HG03196 (cell line): Measurements from ENCODE around the gene SNX6.
"Not testable (repeated sequence)": the region's sequence is repeated elsewhere in the genome, so short reads cannot be mapped to it uniquely, and the experiment has no call there.

Source experiments
- ATAC-seq: cut with Tn5 transposase; IDR thresholded peaks from one replicate; pipeline ENCODE4 v1.9.1; 2021; ENCODE audit not compliant: unreplicated experiment

Gene SNX6

DNA sequence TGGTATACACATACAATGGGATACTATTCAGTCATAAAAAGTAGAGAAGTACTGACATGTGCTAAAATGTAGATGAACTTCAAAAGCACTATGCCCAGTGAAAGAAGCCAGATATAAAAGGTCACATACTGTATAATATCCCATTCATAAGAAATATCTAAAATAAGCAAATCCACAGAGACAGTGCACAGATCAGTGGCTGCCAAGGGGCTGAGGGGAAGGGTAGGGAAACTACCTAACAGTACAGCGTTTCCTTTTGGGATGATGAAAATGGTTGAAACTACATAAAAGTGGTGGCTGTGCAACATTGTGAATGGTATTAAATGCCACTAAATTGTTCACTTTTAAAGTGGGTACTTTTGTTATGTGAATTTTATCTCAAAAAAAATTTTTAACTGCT lies 102.4 kb downstream of the SNX6 start:
- ATAC-seq: no peak

DNA sequence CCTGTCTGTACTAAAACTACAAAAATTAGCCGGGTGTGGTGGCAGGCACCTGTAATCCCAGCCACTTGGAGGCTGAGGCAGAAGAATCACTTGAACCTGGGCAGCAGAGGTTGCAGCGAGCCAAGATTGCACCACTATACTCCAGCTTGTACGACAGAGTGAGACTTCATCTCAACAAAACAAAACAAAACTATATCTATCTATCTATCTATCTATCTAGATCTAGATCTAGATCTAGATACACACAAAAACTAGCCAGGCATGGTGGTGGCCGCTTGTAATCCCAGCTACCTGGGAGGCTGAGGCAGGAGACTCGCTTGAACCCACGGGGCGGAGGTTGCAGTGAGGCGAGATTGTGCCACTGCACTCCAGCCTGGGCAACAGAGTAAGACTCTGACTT lies 105.7 kb downstream of the SNX6 start:
- not testable (repeated sequence) for ATAC-seq

DNA sequence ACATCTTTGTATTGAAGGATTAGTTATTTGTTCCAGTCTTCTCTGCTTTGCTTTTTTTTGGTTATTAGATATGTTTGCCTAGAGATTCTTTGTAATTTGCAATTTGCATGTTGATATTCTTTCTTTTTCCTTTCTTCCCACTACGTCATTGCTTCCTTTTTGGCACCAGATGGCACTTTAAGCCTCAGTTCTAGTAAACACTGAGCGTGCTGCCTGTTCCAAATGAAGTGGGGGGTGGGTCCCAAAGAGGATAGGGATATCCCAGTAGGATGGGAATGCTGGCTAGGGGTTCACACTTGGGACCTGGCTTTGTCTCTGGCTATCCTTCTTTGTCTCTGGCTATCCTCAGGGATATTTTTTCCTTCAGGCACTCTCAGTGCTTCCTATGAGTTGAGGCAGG lies 107.5 kb downstream of the SNX6 start:
- ATAC-seq: no peak

DNA sequence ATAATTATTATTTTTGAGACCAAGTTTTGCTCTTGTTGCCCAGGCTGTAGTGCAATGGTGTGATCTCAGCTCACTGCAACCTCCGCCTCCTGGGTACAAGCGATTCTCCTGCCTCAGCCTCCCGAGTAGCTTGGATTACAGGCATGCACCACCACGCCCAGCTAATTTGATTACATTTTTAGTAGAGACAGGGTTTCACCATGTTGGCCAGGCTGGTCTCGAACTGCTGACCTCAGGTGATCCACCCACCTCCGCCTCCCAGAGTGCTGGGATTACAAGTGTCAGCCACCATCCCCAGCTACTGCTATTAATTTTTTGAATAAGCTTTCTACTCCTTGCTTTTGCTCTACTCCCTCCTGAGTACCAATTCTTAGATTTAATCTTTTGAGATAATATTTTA lies 108.9 kb downstream of the SNX6 start:
- not testable (repeated sequence) for ATAC-seq

DNA sequence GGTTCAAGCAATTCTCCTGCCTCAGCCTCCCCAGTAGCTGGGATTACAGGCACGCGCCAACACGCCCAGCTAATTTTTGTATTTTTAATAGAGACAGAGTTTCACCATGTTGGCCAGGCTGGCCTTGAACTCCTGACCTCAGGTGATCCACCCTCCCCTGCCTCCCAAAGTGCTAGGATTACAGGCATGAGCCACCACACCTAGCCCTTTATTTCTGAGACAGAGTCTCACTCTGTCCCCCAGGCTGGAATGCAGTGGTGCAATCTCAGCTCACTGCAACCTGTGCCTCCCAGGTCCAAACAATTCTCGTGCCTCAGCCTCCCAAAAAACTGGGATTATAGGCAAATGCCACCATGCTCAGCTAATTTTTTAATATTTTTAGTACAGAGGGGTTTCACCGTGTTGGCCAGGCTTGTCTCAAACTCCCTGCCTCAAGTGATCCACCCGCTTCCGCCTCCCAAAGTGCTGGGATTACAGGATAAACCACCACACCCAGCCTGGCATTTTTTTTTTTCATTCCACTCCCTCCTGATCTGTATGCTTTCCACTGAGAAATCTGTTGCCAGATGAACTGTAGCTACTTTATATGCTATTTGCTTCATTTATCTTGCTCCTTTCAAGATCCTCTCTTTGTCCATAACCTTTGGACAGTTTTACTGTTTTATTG lies 109.5 kb downstream of the SNX6 start:
- not testable (repeated sequence) for ATAC-seq
